Mucosa of stomach (tissue), 1 donor: ENCODE data around the gene GLP1R.

Experiments used
- H3K27me3 ChIP-seq: one replicate; pipeline ENCODE4 v1.7.0; 2013; ENCODE audit warnings: mild to moderate bottlenecking, low read length; ENCODE audit not compliant: control insufficient read depth, insufficient read depth
- H3K36me3 ChIP-seq: one replicate; pipeline ENCODE4 v1.7.0; 2013; ENCODE audit warnings: low read length; ENCODE audit not compliant: control insufficient read depth, insufficient read depth
- H3K4me1 ChIP-seq: one replicate; pipeline ENCODE4 v1.7.0; 2013; ENCODE audit warnings: mild to moderate bottlenecking, low read length; ENCODE audit not compliant: control insufficient read depth, insufficient read depth
- H3K4me3 ChIP-seq: one replicate; pipeline ENCODE4 v1.7.0; 2013; ENCODE audit warnings: low read length
- H3K9ac ChIP-seq: one replicate; pipeline ENCODE4 v1.7.0; 2013; ENCODE audit warnings: mild to moderate bottlenecking, low read length, moderate library complexity
- H3K9me3 ChIP-seq: one replicate; pipeline ENCODE4 v1.7.0; 2013; ENCODE audit warnings: mild to moderate bottlenecking, low read length, moderate library complexity; ENCODE audit not compliant: control insufficient read depth
- donor health status: Pancreatic carcinoma.

GLP1R gene

GRCh38 chr6:39049575-39050283, 1.1 kb downstream of the GLP1R start:
- H3K36me3 ChIP-seq = no peaks in the 10 kb centered on the region
- H3K9me3 ChIP-seq = no peaks in the 10 kb centered on the region
- H3K4me3 ChIP-seq = no peak overlapping the region
- H3K9ac ChIP-seq = no peak overlapping the region
- peaks cover 55% of the 10 kb centered on the region for H3K27me3 ChIP-seq
- peaks cover 10% of the 10 kb centered on the region for H3K4me1 ChIP-seq

GRCh38 chr6:39050453-39051112, 2.0 kb downstream of the GLP1R start:
- no peaks in the 10 kb centered on the region for H3K9me3 ChIP-seq
- peaks cover 10% of the 10 kb centered on the region for H3K4me1 ChIP-seq
- no peaks in the 10 kb centered on the region for H3K36me3 ChIP-seq
- H3K27me3 ChIP-seq = peaks cover 55% of the 10 kb centered on the region
- H3K4me3 ChIP-seq = no peak overlapping the region
- no peak overlapping the region for H3K9ac ChIP-seq

GRCh38 chr6:39051399-39052122, 3.0 kb downstream of the GLP1R start:
- H3K36me3 ChIP-seq = no peaks in the 10 kb centered on the region
- peaks cover 10% of the 10 kb centered on the region for H3K4me1 ChIP-seq
- peaks cover 53% of the 10 kb centered on the region for H3K27me3 ChIP-seq
- no peak overlapping the region for H3K9ac ChIP-seq
- H3K9me3 ChIP-seq = no peaks in the 10 kb centered on the region
- H3K4me3 ChIP-seq = no peak overlapping the region

GRCh38 chr6:39053016-39053624, 4.5 kb downstream of the GLP1R start:
- peaks cover 37% of the 10 kb centered on the region for H3K27me3 ChIP-seq
- no peaks in the 10 kb centered on the region for H3K9me3 ChIP-seq
- no peak overlapping the region for H3K4me3 ChIP-seq
- peaks cover 9% of the 10 kb centered on the region for H3K4me1 ChIP-seq
- H3K9ac ChIP-seq = no peak overlapping the region
- H3K36me3 ChIP-seq = no peaks in the 10 kb centered on the region

GRCh38 chr6:39053854-39054576, 5.4 kb downstream of the GLP1R start:
- peaks cover 7% of the 10 kb centered on the region for H3K4me1 ChIP-seq
- peaks cover 28% of the 10 kb centered on the region for H3K27me3 ChIP-seq
- no peaks in the 10 kb centered on the region for H3K9me3 ChIP-seq
- no peak overlapping the region for H3K4me3 ChIP-seq
- H3K9ac ChIP-seq = no peak overlapping the region
- no peaks in the 10 kb centered on the region for H3K36me3 ChIP-seq

- Histone ChIP-seq H3K4me3 (no peak overlapping the region), H3K27me3 (peaks cover 22% of the 10 kb centered on the region), H3K36me3 (no peaks in the 10 kb centered on the region), H3K4me1 (peaks cover 7% of the 10 kb centered on the region), H3K9ac (no peak overlapping the region), H3K9me3 (no peaks in the 10 kb centered on the region)
Observed at GRCh38 chr6:39054577-39055142, 6.1 kb downstream of the GLP1R start.

- Histone ChIP-seq H3K4me3 (no peak overlapping the region), H3K4me1 (peaks cover 7% of the 10 kb centered on the region), H3K27me3 (peaks cover 12% of the 10 kb centered on the region), H3K9me3 (no peaks in the 10 kb centered on the region), H3K9ac (no peak overlapping the region), H3K36me3 (no peaks in the 10 kb centered on the region)
Observed at GRCh38 chr6:39055661-39056060, 7.1 kb downstream of the GLP1R start.

GRCh38 chr6:39056191-39056590, 7.6 kb downstream of the GLP1R start:
- no peaks in the 10 kb centered on the region for H3K36me3 ChIP-seq
- peaks cover 7% of the 10 kb centered on the region for H3K4me1 ChIP-seq
- H3K9me3 ChIP-seq = no peaks in the 10 kb centered on the region
- H3K4me3 ChIP-seq = no peak overlapping the region
- H3K27me3 ChIP-seq = peaks cover 11% of the 10 kb centered on the region
- H3K9ac ChIP-seq = no peak overlapping the region

- Histone ChIP-seq H3K4me1 (peaks cover 11% of the 10 kb centered on the region), H3K9me3 (no peaks in the 10 kb centered on the region), H3K27me3 (peaks cover 10% of the 10 kb centered on the region), H3K4me3 (no peak overlapping the region), H3K36me3 (no peaks in the 10 kb centered on the region), H3K9ac (no peak overlapping the region)
Observed at GRCh38 chr6:39056681-39057080, 8.1 kb downstream of the GLP1R start.

- Histone ChIP-seq H3K4me1 (peaks cover 17% of the 10 kb centered on the region), H3K27me3 (peaks cover 7% of the 10 kb centered on the region), H3K4me3 (no peak overlapping the region), H3K9ac (no peak overlapping the region), H3K36me3 (no peaks in the 10 kb centered on the region), H3K9me3 (no peaks in the 10 kb centered on the region)
Observed at GRCh38 chr6:39057251-39058155, 8.9 kb downstream of the GLP1R start.
